B cell (primary cell): ENCODE results near the gene FITM1. TPM values are rescaled to one million over a fixed set of nuclear protein-coding genes. Genes with fewer than 3 reads are reported as not detected.

Experiments
- ATAC-seq: fragments of 200-7000 bp; cut with Tn5 transposase; one replicate; pipeline ENCODE4 v1.10.0; 2021; ENCODE audit warnings: low read depth, mild to moderate bottlenecking, moderate number of reproducible peaks, moderate library complexity
- CTCF ChIA-PET: fragments of 350-600 bp; sonication (Branson Sonifier 250); formaldehyde crosslinking; loops from one replicate; lab custom pipeline; 2021; ENCODE audit warnings: antibody characterized with exemption, inconsistent platforms; lab: Charles Lee
- POLR2A ChIA-PET: fragments of 350-600 bp; sonication (Branson Sonifier 250); formaldehyde crosslinking; loops from one replicate; lab custom pipeline; 2021; ENCODE audit warnings: antibody characterized with exemption; lab: Charles Lee
- DNase-seq: peaks from one replicate; pipeline ENCODE4 v3.0.0; 2013
- H2AFZ ChIP-seq: 2 replicates; pipeline ENCODE4 v1.6.1; 2012; ENCODE audit warnings: mild to moderate bottlenecking, low read depth, low read length; ENCODE audit not compliant: insufficient read depth, poor library complexity, severe bottlenecking
- H3K27ac ChIP-seq, 2 donors: 1 replicate in 1 of 2; 2 replicates in 1 of 2; pipeline ENCODE4 v1.5.1; 2012 to 2013; ENCODE audit warnings: low read length in 2 of 2, mild to moderate bottlenecking in 2 of 2, moderate library complexity in 1 of 2
- H3K27me3 ChIP-seq, 4 experiments: fragments of 200-600 bp in 1 of 4; sonication (generic) in 1 of 4; replicated peaks in 1 of 4; 1 replicate in 2 of 4; 2 replicates in 2 of 4; pipeline versions ENCODE4 v1.6.1 to v1.7.0; 2013 to 2016; ENCODE audit warnings: low read length in 3 of 4, mild to moderate bottlenecking in 2 of 4, mixed read lengths in 1 of 4, moderate library complexity in 1 of 4; ENCODE audit not compliant: insufficient read depth in 4 of 4, control insufficient read depth in 3 of 4; ENCODE audit errors: control extremely low read depth in 1 of 4
- H3K36me3 ChIP-seq, 2 experiments: replicated peaks in 1 of 2; 1 replicate in 1 of 2; 2 replicates in 1 of 2; pipeline versions ENCODE4 v1.6.1 to v1.7.1; 2013; ENCODE audit warnings: low read length in 1 of 2; ENCODE audit not compliant: insufficient read depth in 2 of 2, control insufficient read depth in 1 of 2; ENCODE audit errors: control extremely low read depth in 1 of 2, extremely low read depth in 1 of 2
- H3K4me1 ChIP-seq, 2 donors: fragments of 200-600 bp in 1 of 2; sonication (generic) in 1 of 2; 1 replicate in 1 of 2; 2 replicates in 1 of 2; pipeline versions ENCODE4 v1.5.1 to v1.6.1; 2013 to 2017; ENCODE audit warnings: low read length in 2 of 2; ENCODE audit not compliant: control insufficient read depth in 2 of 2, insufficient read depth in 2 of 2
- H3K4me2 ChIP-seq: replicated peaks from 2 replicates; pipeline ENCODE3; 2012; ENCODE audit warnings: mild to moderate bottlenecking, low read depth, low read length; ENCODE audit not compliant: poor library complexity, severe bottlenecking
- H3K4me3 ChIP-seq, 5 experiments: fragments of 200-600 bp in 1 of 5; sonication (generic) in 1 of 5; 1 replicate in 3 of 5; 2 replicates in 2 of 5; pipeline versions ENCODE4 v1.5.1 to v1.7.0; 2011 to 2016; ENCODE audit warnings: low read length in 4 of 5, mild to moderate bottlenecking in 4 of 5, low read depth in 2 of 5, control low read depth in 1 of 5, moderate library complexity in 1 of 5; ENCODE audit not compliant: insufficient read depth in 1 of 5; ENCODE audit errors: control extremely low read depth in 1 of 5, extremely low read depth in 1 of 5
- H3K79me2 ChIP-seq: fragments of 200-600 bp; sonication (generic); one replicate; pipeline ENCODE4 v1.6.0; 2016; ENCODE audit warnings: low read length; ENCODE audit not compliant: control insufficient read depth, insufficient read depth
- H3K9ac ChIP-seq: fragments of 200-600 bp; sonication (generic); 2 replicates; pipeline ENCODE4 v1.6.1; 2017; ENCODE audit warnings: mild to moderate bottlenecking, low read length, moderate library complexity
- H3K9me3 ChIP-seq, 3 donors: one replicate each; pipeline versions ENCODE4 v1.6.1 to v1.7.1; 2013; ENCODE audit warnings: low read length in 2 of 3; ENCODE audit not compliant: control insufficient read depth in 2 of 3, insufficient read depth in 1 of 3; ENCODE audit errors: control extremely low read depth in 1 of 3
- H4K20me1 ChIP-seq: 2 replicates; pipeline ENCODE4 v1.6.0; 2012; ENCODE audit warnings: mild to moderate bottlenecking, low read length; ENCODE audit not compliant: insufficient read depth, control insufficient read depth, poor library complexity, severe bottlenecking
- H3K27ac Mint-ChIP-seq: one replicate; pipeline ENCODE4 v1.8.0; 2021; ENCODE audit warnings: mixed read lengths
- H3K27me3 Mint-ChIP-seq: one replicate; pipeline ENCODE4 v1.8.0; 2021; ENCODE audit warnings: mixed read lengths
- H3K4me1 Mint-ChIP-seq: one replicate; pipeline ENCODE4 v1.8.0; 2021; ENCODE audit warnings: mixed read lengths
- H3K4me3 Mint-ChIP-seq: one replicate; pipeline ENCODE4 v1.8.0; 2021; ENCODE audit warnings: mixed read lengths
- H3K9me3 Mint-ChIP-seq: one replicate; pipeline ENCODE4 v1.8.0; 2022; ENCODE audit warnings: mixed read lengths; ENCODE audit not compliant: insufficient read depth
- CTCF ChIP-seq: fragments of 200-600 bp; IDR thresholded peaks from one replicate; pipeline ENCODE4 v1.8.0; 2022; ENCODE audit warnings: antibody characterized with exemption, mild to moderate bottlenecking
- EZH2 ChIP-seq: IDR thresholded peaks from 2 replicates; pipeline ENCODE4 v1.6.1; 2012; ENCODE audit warnings: borderline replicate concordance, low read depth, mild to moderate bottlenecking, moderate library complexity, low read length; ENCODE audit not compliant: insufficient read depth, poor library complexity, severe bottlenecking
- WGBS: methylation state at CpG from one replicate; pipeline ENCODE4 v1.1.5; 2013; ENCODE audit warnings: missing lambda C conversion rate; ENCODE audit not compliant: insufficient coverage; 5-methylcytosine and 5-hydroxymethylcytosine counted together
- intact Hi-C: fragments of 100-400 bp; cut with micrococcal nuclease; formaldehyde crosslinking; loops from one replicate; pipeline ENCODE4 v1.10.0; 2022
- polyA plus RNA-seq: library from polyadenylated mRNA; depleted of rRNA; stranded (reverse); fragments of >200 nt; gene quantifications from 2 replicates; pipeline ENCODE4 v1.2.3, GENCODE V29; 2012
- total RNA-seq, 2 donors: library from RNA; stranded (reverse); fragments of 120-200 nt in 1 of 2; gene quantifications; 1 replicate in 1 of 2; 2 replicates in 1 of 2; pipeline versions ENCODE4 v1.2.3 to v1.2.4, GENCODE V29; 2013 to 2022

Gene FITM1
- total and polyA plus RNA-seq, 2 donors (not counting 1 experiment from before 2014, with no cell fraction given), result 2.6 to 3.3 TPM

DNA sequence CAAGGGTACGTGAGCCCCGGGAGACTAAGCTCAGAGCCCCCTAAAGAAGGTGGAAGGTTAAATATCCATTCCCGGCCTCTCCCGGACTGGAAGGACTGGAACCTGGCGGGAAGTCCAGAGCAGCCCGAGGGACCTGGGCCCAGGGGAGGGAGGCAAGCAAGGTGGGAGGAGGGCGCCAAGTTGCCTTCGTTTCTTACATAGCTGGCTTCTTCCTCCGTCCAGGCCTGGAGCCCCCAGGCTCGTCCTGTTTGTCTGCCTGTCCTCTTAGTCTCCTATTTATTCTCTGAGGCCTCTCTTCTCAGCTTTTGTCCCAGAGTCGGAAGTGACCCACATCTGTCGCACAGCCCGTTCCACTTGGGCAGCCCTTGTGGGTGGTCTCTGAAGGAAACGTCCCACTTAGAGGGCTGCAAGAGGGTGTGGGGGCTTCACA is 35.6 kb upstream of the FITM1 start:
- Histone ChIP-seq H3K4me1 (peaks cover 5 to 35% of the 10 kb centered on the region in 2 donors), H3K4me2 (peak overlapping the region; percentile 95), H3K79me2 (peaks cover 33% of the 10 kb centered on the region), H3K9me3 (no peaks in the 10 kb centered on the region), H3K4me3 (peak overlapping the region; percentile 62 to 97 (median 89)), H3K27ac (peak overlapping the region; percentile 80 to 95), H3K36me3 (peaks cover 2 to 27% of the 10 kb centered on the region in 2 experiments), H3K27me3 (no peaks in the 10 kb centered on the region), H4K20me1 (peaks cover 7% of the 10 kb centered on the region), H2AFZ (peak overlapping the region; percentile 92), H3K9ac (peak overlapping the region; percentile 95)
- ATAC-seq (no peak), DNase-seq (peak; percentile 49)
- no peaks in the 10 kb centered on the region for H3K9me3 Mint-ChIP-seq
- H3K4me3 Mint-ChIP-seq, result peak overlapping the region; percentile 95
- H3K4me1 Mint-ChIP-seq, result peaks cover 37% of the 10 kb centered on the region
- H3K27me3 Mint-ChIP-seq, result no peaks in the 10 kb centered on the region
- WGBS, result 2% methylated on average over 11 of the region's 14 CpGs
- POLR2A ChIA-PET, result interaction anchor here (0.6 to 4.1 kb wide), 8 partner anchors 12 to 148 kb away, joined by 3 to 35 read pairs (median 12); partner anchors contain the start of genes DCAF11, IRF9, NRL and TINF2
- peak overlapping the region; percentile 92 for H3K27ac Mint-ChIP-seq
- TF ChIP-seq EZH2 (no peak), CTCF (no peak)
- CTCF ChIA-PET, result interaction anchor here (0.6 to 12.1 kb wide), 13 partner anchors 11 to 213 kb away, joined by 3 to 292 read pairs (median 4); partner anchors contain the start of genes CIDEB, DCAF11, EMC9 and IPO4
- intact Hi-C loops, result loop anchor here (1.0 to 5.0 kb wide), 7 partner anchors 13 to 528 kb away; partner anchors contain the start of genes AP1G2, DCAF11, IRF9 and NRL
